ENCODE data around the gene FGF2.
"Not testable (repeated sequence)": the region's sequence is repeated elsewhere in the genome, so short reads cannot be mapped to it uniquely, and the experiment has no call there.

FGF2 gene

DNA sequence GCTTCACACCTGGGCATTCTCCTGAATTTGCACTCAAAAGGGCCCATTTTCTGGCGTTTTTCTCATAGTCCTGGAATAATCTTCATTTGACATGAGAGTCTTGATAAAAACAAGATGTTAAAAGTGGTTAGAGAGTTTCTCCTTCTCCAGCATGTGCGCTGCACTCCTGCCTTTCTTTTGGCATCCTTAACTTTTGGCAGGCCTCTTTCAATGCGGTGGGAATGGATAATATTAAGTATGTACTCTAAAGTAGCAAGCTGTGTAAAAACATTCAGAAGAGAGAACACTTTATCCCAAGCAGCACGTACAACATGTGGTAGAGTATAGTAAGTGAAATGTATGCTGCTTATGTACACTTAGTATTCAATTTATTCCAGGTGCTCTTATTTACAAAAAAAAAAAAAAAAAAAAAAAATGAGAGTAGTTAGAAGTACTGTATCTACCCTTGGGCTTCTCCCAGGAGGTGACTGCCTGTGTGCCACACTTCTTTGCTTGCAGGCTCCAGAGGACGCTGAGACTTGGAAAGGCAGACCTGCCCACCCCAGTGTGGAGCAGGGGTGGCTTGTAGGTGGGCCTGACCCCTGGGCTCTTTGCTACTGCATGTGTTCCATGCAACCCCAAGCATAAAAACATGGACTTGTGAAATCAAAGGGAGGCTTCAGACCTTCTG lies 3.9 kb downstream of the FGF2 start:
- WGBS: 60% methylated on average over 4 of the region's 5 CpGs
- Histone ChIP-seq H3K4me3 (ENCODE audit: low read length) (peak overlapping the region; percentile 81), H3K27ac (ENCODE audit: low read depth, low read length) (peak overlapping the region; percentile 9; the same call in 1 of the 2 replicates), H3K36me3 (ENCODE audit: insufficient read depth, low read length) (peaks cover 56% of the 10 kb centered on the region), H3K9ac (ENCODE audit: low read depth, low read length) (peak overlapping the region; percentile 28), H3K27me3 (ENCODE audit: insufficient read depth, low read length) (no peaks in the 10 kb centered on the region), H3K4me1 (ENCODE audit: insufficient read depth, low read length) (peaks cover 75% of the 10 kb centered on the region), H3K9me3 (ENCODE audit: insufficient read depth, low read depth, low read length) (no peaks in the 10 kb centered on the region)

DNA sequence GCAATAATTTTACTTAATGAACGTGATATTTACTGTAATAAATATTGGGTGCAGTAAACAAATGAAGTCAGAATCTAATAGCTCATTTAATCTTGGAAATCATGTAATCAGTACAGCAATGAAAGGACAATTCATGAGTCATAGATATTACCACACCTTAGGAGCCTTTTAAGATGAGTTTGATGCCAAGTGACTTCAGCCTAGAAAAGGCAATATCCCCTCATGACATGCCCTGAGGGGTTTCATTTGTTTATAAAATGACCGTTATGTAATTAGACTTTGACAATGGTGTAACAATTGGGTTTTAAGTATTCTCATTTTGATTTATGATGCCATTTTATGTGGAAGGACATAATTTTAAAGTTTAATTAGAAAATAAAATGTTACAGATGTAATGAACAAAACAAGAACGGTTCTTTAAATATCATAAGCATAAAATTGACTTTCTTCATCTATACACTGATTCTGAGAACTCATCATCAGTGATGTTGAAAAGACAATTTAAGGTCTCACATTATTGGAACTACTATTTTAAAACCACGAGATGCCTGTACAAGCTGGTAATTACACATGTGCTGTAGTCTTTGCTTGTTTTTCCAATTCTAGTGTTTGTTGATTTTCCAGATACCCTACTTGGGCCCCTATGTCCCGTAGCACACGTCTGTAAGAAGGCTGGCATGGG lies 5.0 kb downstream of the FGF2 start:
- Histone ChIP-seq H3K4me3 (ENCODE audit: low read length) (peak overlapping the region; percentile 81; the same call in 1 of the 2 replicates), H3K27me3 (ENCODE audit: insufficient read depth, low read length) (no peaks in the 10 kb centered on the region), H3K9ac (ENCODE audit: low read depth, low read length) (no peak overlapping the region), H3K4me1 (ENCODE audit: insufficient read depth, low read length) (peaks cover 80% of the 10 kb centered on the region), H3K27ac (ENCODE audit: low read depth, low read length) (no peak overlapping the region), H3K36me3 (ENCODE audit: insufficient read depth, low read length) (peaks cover 66% of the 10 kb centered on the region), H3K9me3 (ENCODE audit: insufficient read depth, low read depth, low read length) (no peaks in the 10 kb centered on the region)
- 96% methylated on average over 6 of the region's 6 CpGs for WGBS

DNA sequence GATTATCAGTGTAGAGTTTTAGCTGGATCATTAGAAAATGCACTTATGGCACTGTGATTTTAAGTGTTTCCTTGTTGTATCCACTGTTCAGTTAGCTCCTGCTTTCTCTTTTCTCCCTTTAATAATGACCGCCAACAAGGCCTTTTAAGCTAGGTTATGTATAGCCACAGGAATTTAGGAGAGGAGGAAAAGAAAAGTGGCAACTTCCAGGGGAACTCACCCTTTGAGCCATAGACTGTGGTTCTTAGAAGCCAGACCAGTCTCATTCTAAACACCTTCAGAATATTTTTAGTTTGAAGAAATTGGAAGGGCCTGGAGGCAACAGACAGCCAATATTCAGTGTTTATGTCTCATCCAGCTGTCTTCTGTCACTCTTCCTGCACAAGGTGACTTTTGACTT lies 6.1 kb downstream of the FGF2 start:
- peaks cover 88% of the 10 kb centered on the region for H3K4me1 ChIP-seq (ENCODE audit: insufficient read depth, low read length)
- H3K27ac ChIP-seq (ENCODE audit: low read depth, low read length): no peak overlapping the region
- H3K9me3 ChIP-seq (ENCODE audit: insufficient read depth, low read depth, low read length): no peaks in the 10 kb centered on the region
- H3K4me3 ChIP-seq (ENCODE audit: low read length): peak overlapping the region; percentile 9; the same call in 1 of the 2 replicates
- WGBS: no CpG with 5 or more reads among the region's 1 CpG
- no peak overlapping the region for H3K9ac ChIP-seq (ENCODE audit: low read depth, low read length)
- peaks cover 66% of the 10 kb centered on the region for H3K36me3 ChIP-seq (ENCODE audit: insufficient read depth, low read length)
- H3K27me3 ChIP-seq (ENCODE audit: insufficient read depth, low read length): no peaks in the 10 kb centered on the region

DNA sequence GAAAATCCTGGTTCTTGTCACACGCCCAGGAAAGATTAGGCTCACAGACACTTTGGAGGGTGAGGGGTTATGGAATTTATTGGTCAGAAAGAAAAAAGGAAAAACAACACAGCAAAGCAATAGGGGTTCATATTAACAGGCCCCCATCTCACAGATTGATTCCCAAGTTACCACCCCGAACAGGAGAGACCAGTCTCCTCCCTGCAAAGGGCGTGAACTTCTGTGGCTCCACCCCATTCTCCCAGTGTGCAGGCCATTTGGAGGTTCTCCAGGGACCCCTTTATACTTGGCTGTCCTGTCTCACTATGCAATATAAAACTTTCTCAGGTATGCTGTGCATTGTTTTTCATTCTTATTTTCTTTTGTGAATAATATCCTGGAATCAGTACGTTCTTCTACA lies 7.4 kb downstream of the FGF2 start:
- Histone ChIP-seq H3K9ac (ENCODE audit: low read depth, low read length) (no peak overlapping the region), H3K36me3 (ENCODE audit: insufficient read depth, low read length) (peaks cover 77% of the 10 kb centered on the region), H3K4me1 (ENCODE audit: insufficient read depth, low read length) (peaks cover 84% of the 10 kb centered on the region), H3K27ac (ENCODE audit: low read depth, low read length) (no peak overlapping the region), H3K27me3 (ENCODE audit: insufficient read depth, low read length) (no peaks in the 10 kb centered on the region), H3K9me3 (ENCODE audit: insufficient read depth, low read depth, low read length) (no peaks in the 10 kb centered on the region), H3K4me3 (ENCODE audit: low read length) (no peak overlapping the region)
- WGBS: 89% methylated on average over 4 of the region's 4 CpGs

DNA sequence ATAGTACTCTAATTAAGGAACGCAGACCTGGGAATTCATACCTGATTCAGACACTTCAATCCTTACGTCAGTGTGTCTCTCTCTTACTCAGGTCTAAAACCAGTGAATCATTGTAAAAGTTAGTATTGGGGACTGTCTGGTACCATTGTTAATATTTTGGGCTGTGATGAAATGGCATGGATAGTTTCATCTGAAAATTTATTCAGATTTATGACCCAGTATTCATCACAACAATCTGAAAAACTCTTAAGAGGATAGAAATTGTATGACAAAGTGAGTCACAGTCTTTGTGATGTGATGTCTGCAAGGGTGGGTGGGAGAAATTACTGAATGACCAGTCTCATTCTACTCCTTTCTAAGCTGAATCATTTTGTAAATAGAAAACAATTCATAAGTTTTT lies 10.3 kb downstream of the FGF2 start:
- peaks cover 63% of the 10 kb centered on the region for H3K4me1 ChIP-seq (ENCODE audit: insufficient read depth, low read length)
- no peak overlapping the region for H3K27ac ChIP-seq (ENCODE audit: low read depth, low read length)
- no peak overlapping the region for H3K4me3 ChIP-seq (ENCODE audit: low read length)
- peaks cover 77% of the 10 kb centered on the region for H3K36me3 ChIP-seq (ENCODE audit: insufficient read depth, low read length)
- 97% methylated on average over 2 of the region's 2 CpGs for WGBS
- H3K9ac ChIP-seq (ENCODE audit: low read depth, low read length): no peak overlapping the region
- H3K27me3 ChIP-seq (ENCODE audit: insufficient read depth, low read length): no peaks in the 10 kb centered on the region
- no peaks in the 10 kb centered on the region for H3K9me3 ChIP-seq (ENCODE audit: insufficient read depth, low read depth, low read length)

DNA sequence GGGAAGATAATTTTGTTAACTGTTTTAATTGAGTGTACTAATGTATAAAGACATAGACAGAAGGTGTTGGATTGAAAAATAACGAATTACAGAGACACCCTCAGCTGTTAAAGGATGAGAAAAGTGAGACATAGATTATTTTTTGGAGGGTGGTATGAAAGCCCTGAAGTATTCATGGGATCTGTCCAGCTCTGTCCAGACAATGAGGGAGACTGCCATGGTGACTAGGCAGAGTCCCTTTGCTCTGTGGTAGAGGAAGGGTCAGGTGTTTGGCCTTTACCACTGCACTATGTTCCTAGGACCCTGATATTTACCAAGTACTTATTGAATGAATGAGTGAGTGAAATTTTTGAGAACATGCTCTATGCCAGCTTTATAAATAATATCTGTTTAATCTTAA lies 11.4 kb downstream of the FGF2 start:
- peaks cover 57% of the 10 kb centered on the region for H3K4me1 ChIP-seq (ENCODE audit: insufficient read depth, low read length)

DNA sequence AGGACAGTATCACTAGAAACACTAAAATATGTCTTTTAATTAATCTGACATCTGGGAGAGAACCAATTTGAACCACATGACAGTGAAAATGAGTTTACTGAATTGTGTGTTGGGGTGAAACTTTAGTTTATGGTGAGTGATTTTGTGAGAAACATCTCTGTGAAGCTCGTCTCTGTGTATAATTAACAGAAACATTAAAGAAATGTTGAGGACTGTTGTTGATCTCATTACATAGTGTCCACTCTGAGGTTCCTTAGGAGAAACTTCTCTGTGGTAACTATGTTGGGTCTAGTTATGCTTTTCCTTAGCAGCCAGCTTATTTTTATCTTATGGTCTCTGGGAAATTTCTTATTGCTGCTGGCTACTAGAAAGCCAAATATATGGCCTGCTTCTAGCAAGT lies 15.8 kb downstream of the FGF2 start:
- peaks cover 63% of the 10 kb centered on the region for H3K36me3 ChIP-seq (ENCODE audit: insufficient read depth, low read length)
- H3K9me3 ChIP-seq (ENCODE audit: insufficient read depth, low read depth, low read length): no peaks in the 10 kb centered on the region
- H3K4me3 ChIP-seq (ENCODE audit: low read length): no peak overlapping the region
- no peak overlapping the region for H3K27ac ChIP-seq (ENCODE audit: low read depth, low read length)
- no peaks in the 10 kb centered on the region for H3K27me3 ChIP-seq (ENCODE audit: insufficient read depth, low read length)
- H3K4me1 ChIP-seq (ENCODE audit: insufficient read depth, low read length): peaks cover 48% of the 10 kb centered on the region
- no peak overlapping the region for H3K9ac ChIP-seq (ENCODE audit: low read depth, low read length)
- 96% methylated on average over 1 of the region's 1 CpG for WGBS

More for the DNA sequence above, 11.4 kb downstream of the FGF2 start:
- no peaks in the 10 kb centered on the region for H3K27me3 ChIP-seq (ENCODE audit: insufficient read depth, low read length)
- no peak overlapping the region for H3K9ac ChIP-seq (ENCODE audit: low read depth, low read length)
- no peak overlapping the region for H3K4me3 ChIP-seq (ENCODE audit: low read length)
- H3K9me3 ChIP-seq (ENCODE audit: insufficient read depth, low read depth, low read length): no peaks in the 10 kb centered on the region
- H3K36me3 ChIP-seq (ENCODE audit: insufficient read depth, low read length): peaks cover 77% of the 10 kb centered on the region
- WGBS: 94% methylated on average over 1 of the region's 1 CpG
- H3K27ac ChIP-seq (ENCODE audit: low read depth, low read length): no peak overlapping the region

DNA sequence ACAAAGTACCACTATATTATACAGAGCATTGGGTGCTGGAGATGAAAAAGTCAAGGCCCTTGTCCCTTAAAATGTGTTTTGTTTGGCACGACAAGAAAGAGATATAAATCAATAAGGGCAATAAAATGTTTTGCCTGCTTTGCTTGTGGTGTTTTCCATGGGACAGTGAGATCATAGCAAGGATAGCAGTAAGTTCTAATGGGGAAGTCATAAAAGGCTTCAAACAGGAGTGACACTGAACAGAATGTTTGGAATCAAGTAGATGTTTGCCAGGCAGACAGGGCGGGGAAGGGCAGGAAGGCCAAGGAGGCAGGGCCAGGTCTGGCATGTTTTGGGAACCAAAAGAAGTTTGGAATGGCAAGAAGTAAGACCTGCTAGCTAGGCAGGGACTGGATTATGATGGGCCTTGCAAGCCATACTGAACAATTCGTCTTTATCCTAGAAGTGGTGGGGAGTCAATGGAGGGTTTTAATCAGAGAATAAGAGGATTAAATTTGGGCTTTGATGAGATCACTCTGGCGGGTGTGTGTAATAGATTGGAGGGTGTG lies 16.4 kb downstream of the FGF2 start:
- Histone ChIP-seq H3K27ac (ENCODE audit: low read depth, low read length) (no peak overlapping the region), H3K9me3 (ENCODE audit: insufficient read depth, low read depth, low read length) (no peaks in the 10 kb centered on the region), H3K9ac (ENCODE audit: low read depth, low read length) (no peak overlapping the region), H3K27me3 (ENCODE audit: insufficient read depth, low read length) (no peaks in the 10 kb centered on the region), H3K4me3 (ENCODE audit: low read length) (no peak overlapping the region), H3K4me1 (ENCODE audit: insufficient read depth, low read length) (peaks cover 52% of the 10 kb centered on the region), H3K36me3 (ENCODE audit: insufficient read depth, low read length) (peaks cover 64% of the 10 kb centered on the region)
- 88% methylated on average over 4 of the region's 4 CpGs for WGBS

DNA sequence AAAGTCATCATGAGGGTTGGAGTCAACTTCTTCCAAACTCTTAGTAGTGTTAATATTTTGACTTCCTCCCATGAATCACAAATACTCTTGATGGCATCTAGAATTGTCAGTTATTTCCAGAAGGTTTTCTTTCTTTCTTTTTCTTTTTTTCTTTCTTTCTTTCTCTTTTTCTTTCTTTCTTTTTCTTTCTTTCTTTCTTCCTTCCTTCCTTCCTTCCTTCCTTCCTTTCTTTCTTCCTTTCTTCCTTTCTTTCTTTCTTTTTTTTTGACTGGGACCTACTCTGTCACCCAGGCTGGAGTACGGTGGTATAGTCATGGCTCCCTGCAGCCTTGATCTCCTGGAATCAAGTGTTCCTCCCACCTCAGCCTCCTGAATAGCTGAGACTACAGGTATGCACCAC lies 17.8 kb downstream of the FGF2 start:
- not testable (repeated sequence) for H3K27me3 ChIP-seq (ENCODE audit: insufficient read depth, low read length); H3K4me3 ChIP-seq (ENCODE audit: low read length); H3K9ac ChIP-seq (ENCODE audit: low read depth, low read length); H3K9me3 ChIP-seq (ENCODE audit: insufficient read depth, low read depth, low read length); H3K27ac ChIP-seq (ENCODE audit: low read depth, low read length)
- WGBS: 100% methylated on average over 1 of the region's 1 CpG
- peaks cover 57% of the 10 kb centered on the region for H3K36me3 ChIP-seq (ENCODE audit: insufficient read depth, low read length)
- H3K4me1 ChIP-seq (ENCODE audit: insufficient read depth, low read length): peaks cover 52% of the 10 kb centered on the region

DNA sequence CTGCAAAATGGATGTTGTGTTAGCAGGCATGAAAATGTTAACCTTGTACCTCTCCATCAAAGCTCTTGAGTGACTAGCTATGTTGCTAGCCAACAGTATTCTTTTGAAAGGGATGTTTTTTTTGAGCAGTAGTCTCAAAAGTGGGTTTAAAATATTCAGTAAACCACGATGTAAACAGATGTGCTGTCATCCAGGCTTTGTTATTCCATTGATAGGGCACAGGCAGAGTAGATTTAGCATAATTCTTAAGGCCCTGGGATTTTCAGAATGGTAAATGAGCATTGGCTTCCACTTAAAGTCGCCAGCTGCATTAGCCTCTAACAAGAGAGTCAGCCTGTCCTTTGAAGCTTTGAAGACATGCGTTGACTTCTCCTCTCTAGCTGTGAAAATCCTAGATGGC lies 18.4 kb downstream of the FGF2 start:
- Histone ChIP-seq H3K4me1 (ENCODE audit: insufficient read depth, low read length) (peaks cover 52% of the 10 kb centered on the region), H3K4me3 (ENCODE audit: low read length) (no peak overlapping the region)

DNA sequence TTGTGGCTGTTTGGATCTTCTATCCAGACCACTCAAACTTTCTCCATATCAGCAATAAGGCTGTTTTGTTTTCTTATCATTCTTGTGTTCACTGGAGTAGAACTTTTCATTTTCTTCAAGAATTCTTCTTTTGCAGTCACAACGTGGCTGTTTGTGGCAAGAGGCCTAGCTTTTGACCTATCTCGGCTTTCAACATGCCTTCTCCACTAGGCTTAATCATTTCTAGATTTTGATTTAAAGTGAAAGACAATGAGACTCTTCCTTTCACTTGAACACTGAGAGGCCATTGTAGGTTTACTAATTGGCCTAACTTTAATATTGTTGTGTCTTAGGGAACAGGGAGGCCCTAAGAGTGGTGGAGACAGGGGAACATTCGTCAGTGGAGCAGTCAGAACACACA lies 19.1 kb downstream of the FGF2 start:
- Histone ChIP-seq H3K27ac (ENCODE audit: low read depth, low read length) (peak overlapping the region; percentile 12; the same call in 1 of the 2 replicates), H3K4me3 (ENCODE audit: low read length) (no peak overlapping the region), H3K9ac (ENCODE audit: low read depth, low read length) (no peak overlapping the region), H3K27me3 (ENCODE audit: insufficient read depth, low read length) (no peaks in the 10 kb centered on the region), H3K9me3 (ENCODE audit: insufficient read depth, low read depth, low read length) (no peaks in the 10 kb centered on the region), H3K4me1 (ENCODE audit: insufficient read depth, low read length) (peaks cover 59% of the 10 kb centered on the region), H3K36me3 (ENCODE audit: insufficient read depth, low read length) (peaks cover 43% of the 10 kb centered on the region)
- 91% methylated on average over 3 of the region's 3 CpGs for WGBS

More for the DNA sequence above, 18.4 kb downstream of the FGF2 start:
- WGBS: 83% methylated on average over 3 of the region's 3 CpGs
- H3K27ac ChIP-seq (ENCODE audit: low read depth, low read length): no peak overlapping the region
- H3K9me3 ChIP-seq (ENCODE audit: insufficient read depth, low read depth, low read length): no peaks in the 10 kb centered on the region
- H3K27me3 ChIP-seq (ENCODE audit: insufficient read depth, low read length): no peaks in the 10 kb centered on the region
- H3K36me3 ChIP-seq (ENCODE audit: insufficient read depth, low read length): peaks cover 50% of the 10 kb centered on the region
- H3K9ac ChIP-seq (ENCODE audit: low read depth, low read length): no peak overlapping the region
